Midbrain (tissue), 1 donor: ENCODE measurements around the gene ARRB1.
"Not testable (repeated sequence)": the region's sequence is repeated elsewhere in the genome, so short reads cannot be mapped to it uniquely, and the experiment has no call there.

Experiments
- DNase-seq: peaks from one replicate; lab custom pipeline; 2025; lab: John Stamatoyannopoulos, UW

Gene ARRB1

GRCh38 chr11:75351541-75351790 lies at the start of gene ARRB1:
TSS of gene ARRB1 (minus strand) at chr11:75351661. CDS start at chr11:75351607, 54 bp downstream.
- DNase-seq: peak; percentile 67

- no peak for DNase-seq
Measured at GRCh38 chr11:75400146-75400865, 48.8 kb upstream of the ARRB1 start.

- DNase-seq: peak; percentile 93
Measured at GRCh38 chr11:75399344-75400145, 48.1 kb upstream of the ARRB1 start, which contains the start of gene RPS3. TSS of gene RPS3 (plus strand) at chr11:75399518. CDS start at chr11:75399548, 30 bp downstream.

GRCh38 chr11:75398906-75399305 lies 47.4 kb upstream of the ARRB1 start:
- no peak for DNase-seq

GRCh38 chr11:75394085-75394840 lies 42.8 kb upstream of the ARRB1 start:
- DNase-seq: no peak

GRCh38 chr11:75389925-75390324 lies 38.5 kb upstream of the ARRB1 start:
- DNase-seq: no peak

- DNase-seq: no peak
Measured at GRCh38 chr11:75389276-75389605, 37.8 kb upstream of the ARRB1 start.

GRCh38 chr11:75388386-75389275 lies 37.2 kb upstream of the ARRB1 start:
- peak; percentile 66 for DNase-seq

GRCh38 chr11:75387736-75388294 lies 36.4 kb upstream of the ARRB1 start:
- no peak for DNase-seq

GRCh38 chr11:75386942-75387630 lies 35.6 kb upstream of the ARRB1 start:
- no peak for DNase-seq

- peak; percentile 91 for DNase-seq
Measured at GRCh38 chr11:75384438-75385080, 33.1 kb upstream of the ARRB1 start.

- DNase-seq: no peak
Measured at GRCh38 chr11:75383246-75383645, 31.8 kb upstream of the ARRB1 start.

GRCh38 chr11:75380716-75381420 lies 29.4 kb upstream of the ARRB1 start:
- no peak for DNase-seq

- no peak for DNase-seq
Measured at GRCh38 chr11:75380245-75380644, 28.8 kb upstream of the ARRB1 start.

GRCh38 chr11:75378776-75379175 lies 27.3 kb upstream of the ARRB1 start:
- DNase-seq: not testable (repeated sequence)

- no peak for DNase-seq
Measured at GRCh38 chr11:75376175-75376574, 24.7 kb upstream of the ARRB1 start.

GRCh38 chr11:75375626-75376025 lies 24.2 kb upstream of the ARRB1 start:
- no peak for DNase-seq

GRCh38 chr11:75374646-75375045 lies 23.2 kb upstream of the ARRB1 start:
- no peak for DNase-seq

- DNase-seq: no peak
Measured at GRCh38 chr11:75373201-75373600, 21.7 kb upstream of the ARRB1 start.
